Astrocyte (in vitro differentiated cells and primary cell): ENCODE results near the gene MMP28. TPM values are rescaled to one million over a fixed set of nuclear protein-coding genes. Genes with fewer than 3 reads are reported as not detected.
A peak's percentile ranks its signal among the peaks of the same experiment; 100 is the strongest.

Experiments used
- DNase-seq: peaks from one replicate; pipeline ENCODE4 v3.0.0-alpha.2; 2010; ENCODE audit warnings: low read depth
- FAIRE-seq: peaks from 2 replicates; lab custom pipeline; 2011; peaks lifted over from hg19 to GRCh38; lab: Jason Lieb, UNC
- H2AFZ ChIP-seq: 2 replicates; pipeline ENCODE4 v1.6.0; 2012; ENCODE audit warnings: low read depth, low read length, inconsistent platforms
- H3K27ac ChIP-seq: 2 replicates; pipeline ENCODE4 v1.5.1; 2011; ENCODE audit warnings: low read depth, low read length, inconsistent platforms
- H3K27me3 ChIP-seq: 2 replicates; pipeline ENCODE4 v1.6.0; 2011; ENCODE audit warnings: low read length, inconsistent platforms; ENCODE audit not compliant: insufficient read depth
- H3K36me3 ChIP-seq: 2 replicates; pipeline ENCODE4 v1.5.1; 2011; ENCODE audit warnings: low read length, inconsistent platforms; ENCODE audit not compliant: insufficient read depth
- H3K4me1 ChIP-seq: 2 replicates; pipeline ENCODE4 v1.5.1; 2011; ENCODE audit warnings: low read length, inconsistent platforms; ENCODE audit not compliant: insufficient read depth
- H3K4me2 ChIP-seq: 2 replicates; pipeline ENCODE4 v1.6.0; 2012; ENCODE audit warnings: low read length, inconsistent platforms
- H3K4me3 ChIP-seq: 2 replicates; pipeline ENCODE4 v1.5.1; 2011; ENCODE audit warnings: low read depth, mild to moderate bottlenecking, low read length, inconsistent platforms; ENCODE audit not compliant: insufficient read depth
- H3K79me2 ChIP-seq: 2 replicates; pipeline ENCODE4 v1.6.0; 2012; ENCODE audit warnings: mild to moderate bottlenecking, low read length, inconsistent platforms; ENCODE audit not compliant: insufficient read depth
- H3K9ac ChIP-seq: 2 replicates; pipeline ENCODE4 v1.6.0; 2012; ENCODE audit warnings: mild to moderate bottlenecking, low read length, inconsistent platforms
- H3K9me3 ChIP-seq: 2 replicates; pipeline ENCODE4 v1.5.1; 2012; ENCODE audit warnings: low read depth, mild to moderate bottlenecking, low read length, inconsistent platforms; ENCODE audit not compliant: insufficient read depth
- H4K20me1 ChIP-seq: 2 replicates; pipeline ENCODE4 v1.6.0; 2012; ENCODE audit warnings: low read length, inconsistent platforms; ENCODE audit not compliant: insufficient read depth
- H3K27ac Mint-ChIP-seq: one replicate; pipeline ENCODE4 v1.8.0; 2021; ENCODE audit warnings: mild to moderate bottlenecking, mixed read lengths; ENCODE audit not compliant: unreplicated experiment
- H3K27me3 Mint-ChIP-seq: one replicate; pipeline ENCODE4 v1.8.0; 2021; ENCODE audit warnings: low read depth, mixed read lengths; ENCODE audit not compliant: unreplicated experiment
- H3K36me3 Mint-ChIP-seq: one replicate; pipeline ENCODE4 v1.8.0; 2021; ENCODE audit warnings: low read depth, mixed read lengths; ENCODE audit not compliant: unreplicated experiment
- H3K4me1 Mint-ChIP-seq: one replicate; pipeline ENCODE4 v1.8.0; 2021; ENCODE audit warnings: low read depth, mixed read lengths; ENCODE audit not compliant: unreplicated experiment
- H3K4me3 Mint-ChIP-seq: one replicate; pipeline ENCODE4 v1.8.0; 2021; ENCODE audit warnings: mild to moderate bottlenecking, moderate library complexity, mixed read lengths; ENCODE audit not compliant: unreplicated experiment
- H3K9me3 Mint-ChIP-seq: one replicate; pipeline ENCODE4 v1.8.0; 2021; ENCODE audit warnings: mild to moderate bottlenecking, mixed read lengths; ENCODE audit not compliant: unreplicated experiment
- EZH2 ChIP-seq: IDR thresholded peaks from 2 replicates; pipeline ENCODE4 v1.6.1; 2012; ENCODE audit warnings: mild to moderate bottlenecking, low read length, inconsistent platforms; ENCODE audit not compliant: insufficient read depth
- total RNA-seq: library from RNA; stranded (reverse); gene quantifications from 2 replicates; pipeline ENCODE4 v1.2.1, GENCODE V29; 2021
- TF ChIP-seq, protein P1 (sequence below): IDR thresholded peaks from 2 replicates; pipeline ENCODE4 v1.5.1; 2011; ENCODE audit warnings: low read depth, mild to moderate bottlenecking, inconsistent platforms, low read length, moderate library complexity; ENCODE audit not compliant: insufficient read depth

Gene MMP28
- total RNA-seq, 1 donor from 2014 or later, result 1.2 TPM

DNA sequence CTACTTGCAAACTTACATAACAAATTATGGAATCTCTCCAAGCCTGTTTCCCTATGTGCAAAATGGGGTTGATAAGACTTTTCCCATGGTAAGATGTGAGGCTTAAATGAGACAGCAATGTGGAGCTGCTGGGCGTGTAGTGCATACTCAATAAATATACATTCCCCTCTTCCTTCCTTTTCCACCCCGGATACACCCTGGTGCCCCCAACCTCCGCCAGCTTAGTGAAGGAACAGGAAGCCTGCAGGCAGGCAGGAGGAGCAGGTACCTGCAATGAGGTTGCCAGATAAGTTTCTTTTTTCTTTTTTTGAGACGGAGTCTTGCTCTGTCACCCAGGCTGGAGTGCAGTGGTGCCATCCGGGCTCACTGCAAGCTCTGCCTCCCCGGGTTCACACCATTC, 19.9 kb downstream of the MMP28 start:
- Mint-ChIP-seq H3K36me3 (no peaks in the 10 kb centered on the region), H3K4me3 (no peak overlapping the region), H3K9me3 (no peaks in the 10 kb centered on the region), H3K27ac (no peak overlapping the region), H3K27me3 (peaks cover 10% of the 10 kb centered on the region), H3K4me1 (peaks cover 42% of the 10 kb centered on the region)
- Histone ChIP-seq H3K4me3 (no peak overlapping the region), H3K9ac (no peak overlapping the region), H4K20me1 (no peaks in the 10 kb centered on the region), H3K9me3 (no peaks in the 10 kb centered on the region), H3K79me2 (no peaks in the 10 kb centered on the region), H3K4me2 (no peak overlapping the region), H3K4me1 (peaks cover 25% of the 10 kb centered on the region), H2AFZ (no peak overlapping the region), H3K27ac (no peak overlapping the region), H3K36me3 (no peaks in the 10 kb centered on the region), H3K27me3 (peaks cover 3% of the 10 kb centered on the region)
- DNase-seq (no peak), FAIRE-seq (no peak)
- TF ChIP-seq EZH2, result no peak
- TF ChIP-seq, protein P1, sequence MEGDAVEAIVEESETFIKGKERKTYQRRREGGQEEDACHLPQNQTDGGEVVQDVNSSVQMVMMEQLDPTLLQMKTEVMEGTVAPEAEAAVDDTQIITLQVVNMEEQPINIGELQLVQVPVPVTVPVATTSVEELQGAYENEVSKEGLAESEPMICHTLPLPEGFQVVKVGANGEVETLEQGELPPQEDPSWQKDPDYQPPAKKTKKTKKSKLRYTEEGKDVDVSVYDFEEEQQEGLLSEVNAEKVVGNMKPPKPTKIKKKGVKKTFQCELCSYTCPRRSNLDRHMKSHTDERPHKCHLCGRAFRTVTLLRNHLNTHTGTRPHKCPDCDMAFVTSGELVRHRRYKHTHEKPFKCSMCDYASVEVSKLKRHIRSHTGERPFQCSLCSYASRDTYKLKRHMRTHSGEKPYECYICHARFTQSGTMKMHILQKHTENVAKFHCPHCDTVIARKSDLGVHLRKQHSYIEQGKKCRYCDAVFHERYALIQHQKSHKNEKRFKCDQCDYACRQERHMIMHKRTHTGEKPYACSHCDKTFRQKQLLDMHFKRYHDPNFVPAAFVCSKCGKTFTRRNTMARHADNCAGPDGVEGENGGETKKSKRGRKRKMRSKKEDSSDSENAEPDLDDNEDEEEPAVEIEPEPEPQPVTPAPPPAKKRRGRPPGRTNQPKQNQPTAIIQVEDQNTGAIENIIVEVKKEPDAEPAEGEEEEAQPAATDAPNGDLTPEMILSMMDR, result no peak

DNA sequence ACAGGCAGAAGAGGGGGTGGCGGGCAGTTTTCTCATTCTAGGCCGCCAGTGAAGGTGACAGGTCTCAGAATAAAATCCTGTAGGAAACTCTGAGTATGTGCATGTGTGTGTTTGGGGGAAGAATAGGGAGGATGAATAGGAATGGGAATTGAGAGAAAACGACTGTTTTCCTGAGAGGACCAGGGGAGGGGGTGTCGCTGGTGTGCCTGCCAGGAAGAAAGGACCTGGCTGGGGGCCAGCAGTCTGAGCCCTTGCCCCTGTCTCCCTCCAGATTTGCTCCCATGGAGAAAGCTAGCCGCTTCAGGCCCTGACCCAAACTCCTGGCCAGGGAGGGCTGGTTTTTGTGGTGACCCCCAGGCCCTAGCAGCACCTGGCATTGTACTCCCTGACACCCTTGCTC, 20.4 kb downstream of the MMP28 start:
- Histone ChIP-seq H3K4me3 (no peak overlapping the region), H2AFZ (peak overlapping the region; percentile 19), H3K4me2 (peak overlapping the region; percentile 48), H3K27me3 (peaks cover 2% of the 10 kb centered on the region), H3K4me1 (peaks cover 25% of the 10 kb centered on the region), H3K79me2 (no peaks in the 10 kb centered on the region), H3K36me3 (no peaks in the 10 kb centered on the region), H3K9ac (no peak overlapping the region), H3K27ac (no peak overlapping the region), H3K9me3 (no peaks in the 10 kb centered on the region), H4K20me1 (no peaks in the 10 kb centered on the region)
- no peaks in the 10 kb centered on the region for H3K36me3 Mint-ChIP-seq
- TF ChIP-seq, protein P1, result no peak
- TF ChIP-seq EZH2, result no peak
- no peak overlapping the region for H3K4me3 Mint-ChIP-seq
- H3K27ac Mint-ChIP-seq, result no peak overlapping the region
- peaks cover 42% of the 10 kb centered on the region for H3K4me1 Mint-ChIP-seq
- no peaks in the 10 kb centered on the region for H3K9me3 Mint-ChIP-seq
- DNase-seq, result no peak
- peaks cover 13% of the 10 kb centered on the region for H3K27me3 Mint-ChIP-seq
- FAIRE-seq, result no peak

DNA sequence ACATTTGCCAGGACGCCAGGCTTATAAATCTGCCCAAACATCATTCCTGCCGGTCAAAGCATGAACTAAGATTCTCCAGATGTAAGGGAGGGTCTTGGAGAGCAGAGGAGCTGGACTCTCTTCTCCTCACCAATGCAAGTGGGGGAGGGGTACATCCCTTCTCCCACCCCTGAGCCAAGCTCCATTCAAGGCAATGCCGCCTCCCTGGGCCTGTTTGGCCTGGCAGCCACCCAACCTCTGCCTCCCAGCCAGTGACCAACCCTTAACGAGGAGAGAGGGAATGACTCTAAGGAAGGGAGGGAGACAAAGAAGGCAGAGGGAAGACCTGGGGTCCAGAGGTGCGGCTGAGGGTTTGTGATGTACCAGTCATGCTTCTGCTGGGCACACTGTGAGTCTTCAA, 20.9 kb downstream of the MMP28 start:
- peak overlapping the region; percentile 72 for H3K27ac Mint-ChIP-seq
- peak overlapping the region; percentile 48 for H3K4me2 ChIP-seq
- H3K27ac ChIP-seq, result no peak overlapping the region
- peak overlapping the region; percentile 19 for H2AFZ ChIP-seq
- TF ChIP-seq EZH2, result no peak
- TF ChIP-seq, protein P1, result no peak
- peaks cover 13% of the 10 kb centered on the region for H3K27me3 Mint-ChIP-seq
- H3K4me3 ChIP-seq, result no peak overlapping the region
- no peaks in the 10 kb centered on the region for H3K36me3 ChIP-seq
- no peaks in the 10 kb centered on the region for H3K9me3 ChIP-seq
- H3K9me3 Mint-ChIP-seq, result no peaks in the 10 kb centered on the region
- no peaks in the 10 kb centered on the region for H4K20me1 ChIP-seq
- no peaks in the 10 kb centered on the region for H3K36me3 Mint-ChIP-seq
- DNase-seq, result peak; percentile 54
- no peak for FAIRE-seq
- H3K9ac ChIP-seq, result no peak overlapping the region
- H3K79me2 ChIP-seq, result no peaks in the 10 kb centered on the region
- H3K4me3 Mint-ChIP-seq, result peak overlapping the region; percentile 57
- H3K27me3 ChIP-seq, result peaks cover 2% of the 10 kb centered on the region
- peaks cover 25% of the 10 kb centered on the region for H3K4me1 ChIP-seq
- peaks cover 42% of the 10 kb centered on the region for H3K4me1 Mint-ChIP-seq
